Measurements from ENCODE around the gene MIEN1. TPM values are rescaled to one million over a fixed set of nuclear protein-coding genes. Genes with fewer than 3 reads are reported as not detected.
A peak's percentile ranks its signal among the peaks of the same experiment; 100 is the strongest.

Gene MIEN1
- total and polyA plus RNA-seq, 2 of the 13 experiments (the other 11 are each of a cell fraction or from before 2014, with no cell fraction given), result 40.6 to 56.6 TPM

DNA sequence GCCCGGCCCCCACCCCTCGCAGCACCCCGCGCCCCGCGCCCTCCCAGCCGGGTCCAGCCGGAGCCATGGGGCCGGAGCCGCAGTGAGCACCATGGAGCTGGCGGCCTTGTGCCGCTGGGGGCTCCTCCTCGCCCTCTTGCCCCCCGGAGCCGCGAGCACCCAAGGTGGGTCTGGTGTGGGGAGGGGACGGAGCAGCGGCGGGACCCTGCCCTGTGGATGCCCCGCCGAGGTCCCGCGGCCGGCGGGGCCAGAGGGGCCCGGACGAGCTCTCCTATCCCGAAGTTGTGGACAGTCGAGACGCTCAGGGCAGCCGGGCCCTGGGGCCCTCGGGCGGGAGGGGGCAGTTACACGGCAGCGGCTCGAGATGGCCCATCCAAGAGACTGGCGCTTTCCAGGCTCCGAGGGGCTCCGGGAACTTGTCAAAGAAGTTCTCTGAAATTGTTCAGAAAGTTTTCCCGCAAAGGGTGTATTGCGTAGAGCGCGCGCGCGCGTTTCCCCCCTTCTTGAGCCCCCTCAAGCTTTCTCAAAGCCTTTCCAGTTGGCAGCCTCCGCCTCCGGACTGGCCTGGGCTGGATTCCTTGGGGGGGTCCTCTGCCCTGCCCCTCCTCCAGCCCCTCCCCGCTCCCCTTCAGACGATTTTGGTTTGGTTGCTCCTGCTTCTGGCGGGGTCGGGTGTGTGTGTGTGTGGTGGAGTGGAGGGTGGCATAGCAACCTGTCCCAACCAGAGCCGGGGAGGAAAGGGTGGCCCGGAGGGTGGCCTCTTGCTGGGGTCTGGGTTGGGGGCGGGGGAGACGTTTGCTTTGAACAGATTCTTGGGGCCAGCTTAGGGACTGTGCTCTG, 30.0 kb downstream of the MIEN1 start (continued):
- TF ChIP-seq ZNF569 (CRISPR knock-in tag; IDR thresholded peaks at IDR 0.05; ENCODE audit: borderline replicate concordance) (0 out of 2 replicates have a peak, but pooled peaks have one; percentile 43), TARDBP (CRISPR knock-in tag; IDR thresholded peaks at IDR 0.05) (0 out of 2 replicates have a peak, but pooled peaks have one; percentile 28), MED1 (CRISPR knock-in tag; IDR thresholded peaks at IDR 0.05) (peak; percentile 33), ZNF563 (CRISPR knock-in tag; IDR thresholded peaks at IDR 0.05) (peak; percentile 72; the same call in 1 of the 2 replicates), TAF1 (CRISPR knock-in tag; IDR thresholded peaks at IDR 0.05) (peak; percentile 43; the same call in 1 of the 2 replicates), ZNF430 (CRISPR knock-in tag; IDR thresholded peaks at IDR 0.05) (peak; percentile 2; the same call in 1 of the 2 replicates), GABPB1 (CRISPR knock-in tag; IDR thresholded peaks at IDR 0.05) (peak; percentile 53; the same call in 1 of the 2 replicates), ZNF446 (CRISPR knock-in tag; IDR thresholded peaks at IDR 0.05) (0 out of 2 replicates have a peak, but pooled peaks have one; percentile 37), KLF12 (CRISPR knock-in tag; IDR thresholded peaks at IDR 0.05; ENCODE audit: borderline replicate concordance) (0 out of 2 replicates have a peak, but pooled peaks have one; percentile 45), ZNF558 (CRISPR knock-in tag; IDR thresholded peaks at IDR 0.05; ENCODE audit: borderline replicate concordance) (peak; percentile 38; the same call in 1 of the 2 replicates)
- TF ChIP-seq, protein P1, sequence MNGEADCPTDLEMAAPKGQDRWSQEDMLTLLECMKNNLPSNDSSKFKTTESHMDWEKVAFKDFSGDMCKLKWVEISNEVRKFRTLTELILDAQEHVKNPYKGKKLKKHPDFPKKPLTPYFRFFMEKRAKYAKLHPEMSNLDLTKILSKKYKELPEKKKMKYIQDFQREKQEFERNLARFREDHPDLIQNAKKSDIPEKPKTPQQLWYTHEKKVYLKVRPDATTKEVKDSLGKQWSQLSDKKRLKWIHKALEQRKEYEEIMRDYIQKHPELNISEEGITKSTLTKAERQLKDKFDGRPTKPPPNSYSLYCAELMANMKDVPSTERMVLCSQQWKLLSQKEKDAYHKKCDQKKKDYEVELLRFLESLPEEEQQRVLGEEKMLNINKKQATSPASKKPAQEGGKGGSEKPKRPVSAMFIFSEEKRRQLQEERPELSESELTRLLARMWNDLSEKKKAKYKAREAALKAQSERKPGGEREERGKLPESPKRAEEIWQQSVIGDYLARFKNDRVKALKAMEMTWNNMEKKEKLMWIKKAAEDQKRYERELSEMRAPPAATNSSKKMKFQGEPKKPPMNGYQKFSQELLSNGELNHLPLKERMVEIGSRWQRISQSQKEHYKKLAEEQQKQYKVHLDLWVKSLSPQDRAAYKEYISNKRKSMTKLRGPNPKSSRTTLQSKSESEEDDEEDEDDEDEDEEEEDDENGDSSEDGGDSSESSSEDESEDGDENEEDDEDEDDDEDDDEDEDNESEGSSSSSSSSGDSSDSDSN (CRISPR knock-in tag; IDR thresholded peaks at IDR 0.05), result peak; percentile 74; the same call in 1 of the 2 replicates
- TF ChIP-seq, protein P2, sequence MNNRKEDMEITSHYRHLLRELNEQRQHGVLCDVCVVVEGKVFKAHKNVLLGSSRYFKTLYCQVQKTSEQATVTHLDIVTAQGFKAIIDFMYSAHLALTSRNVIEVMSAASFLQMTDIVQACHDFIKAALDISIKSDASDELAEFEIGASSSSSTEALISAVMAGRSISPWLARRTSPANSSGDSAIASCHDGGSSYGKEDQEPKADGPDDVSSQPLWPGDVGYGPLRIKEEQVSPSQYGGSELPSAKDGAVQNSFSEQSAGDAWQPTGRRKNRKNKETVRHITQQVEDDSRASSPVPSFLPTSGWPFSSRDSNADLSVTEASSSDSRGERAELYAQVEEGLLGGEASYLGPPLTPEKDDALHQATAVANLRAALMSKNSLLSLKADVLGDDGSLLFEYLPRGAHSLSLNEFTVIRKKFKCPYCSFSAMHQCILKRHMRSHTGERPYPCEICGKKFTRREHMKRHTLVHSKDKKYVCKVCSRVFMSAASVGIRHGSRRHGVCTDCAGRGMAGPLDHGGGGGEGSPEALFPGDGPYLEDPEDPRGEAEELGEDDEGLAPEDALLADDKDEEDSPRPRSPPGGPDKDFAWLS (CRISPR knock-in tag; IDR thresholded peaks at IDR 0.05; ENCODE audit: borderline replicate concordance), result 0 out of 2 replicates have a peak, but pooled peaks have one; percentile 47
- TF ChIP-seq, protein P3, sequence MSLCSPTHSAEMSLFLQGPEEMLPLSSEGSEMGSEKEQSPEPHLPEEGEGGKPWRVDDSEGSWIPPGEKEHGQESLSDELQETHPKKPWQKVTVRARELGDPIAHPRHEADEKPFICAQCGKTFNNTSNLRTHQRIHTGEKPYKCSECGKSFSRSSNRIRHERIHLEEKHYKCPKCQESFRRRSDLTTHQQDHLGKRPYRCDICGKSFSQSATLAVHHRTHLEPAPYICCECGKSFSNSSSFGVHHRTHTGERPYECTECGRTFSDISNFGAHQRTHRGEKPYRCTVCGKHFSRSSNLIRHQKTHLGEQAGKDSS (CRISPR knock-in tag; IDR thresholded peaks at IDR 0.05; ENCODE audit: borderline replicate concordance, low read depth), result peak; percentile 38; the same call in 1 of the 2 replicates
- TF ChIP-seq, protein P4, sequence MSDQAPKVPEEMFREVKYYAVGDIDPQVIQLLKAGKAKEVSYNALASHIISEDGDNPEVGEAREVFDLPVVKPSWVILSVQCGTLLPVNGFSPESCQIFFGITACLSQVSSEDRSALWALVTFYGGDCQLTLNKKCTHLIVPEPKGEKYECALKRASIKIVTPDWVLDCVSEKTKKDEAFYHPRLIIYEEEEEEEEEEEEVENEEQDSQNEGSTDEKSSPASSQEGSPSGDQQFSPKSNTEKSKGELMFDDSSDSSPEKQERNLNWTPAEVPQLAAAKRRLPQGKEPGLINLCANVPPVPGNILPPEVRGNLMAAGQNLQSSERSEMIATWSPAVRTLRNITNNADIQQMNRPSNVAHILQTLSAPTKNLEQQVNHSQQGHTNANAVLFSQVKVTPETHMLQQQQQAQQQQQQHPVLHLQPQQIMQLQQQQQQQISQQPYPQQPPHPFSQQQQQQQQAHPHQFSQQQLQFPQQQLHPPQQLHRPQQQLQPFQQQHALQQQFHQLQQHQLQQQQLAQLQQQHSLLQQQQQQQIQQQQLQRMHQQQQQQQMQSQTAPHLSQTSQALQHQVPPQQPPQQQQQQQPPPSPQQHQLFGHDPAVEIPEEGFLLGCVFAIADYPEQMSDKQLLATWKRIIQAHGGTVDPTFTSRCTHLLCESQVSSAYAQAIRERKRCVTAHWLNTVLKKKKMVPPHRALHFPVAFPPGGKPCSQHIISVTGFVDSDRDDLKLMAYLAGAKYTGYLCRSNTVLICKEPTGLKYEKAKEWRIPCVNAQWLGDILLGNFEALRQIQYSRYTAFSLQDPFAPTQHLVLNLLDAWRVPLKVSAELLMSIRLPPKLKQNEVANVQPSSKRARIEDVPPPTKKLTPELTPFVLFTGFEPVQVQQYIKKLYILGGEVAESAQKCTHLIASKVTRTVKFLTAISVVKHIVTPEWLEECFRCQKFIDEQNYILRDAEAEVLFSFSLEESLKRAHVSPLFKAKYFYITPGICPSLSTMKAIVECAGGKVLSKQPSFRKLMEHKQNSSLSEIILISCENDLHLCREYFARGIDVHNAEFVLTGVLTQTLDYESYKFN (CRISPR knock-in tag; conservative IDR thresholded peaks at IDR 0.05), result 0 out of 2 replicates have a peak, but pooled peaks have one; percentile 5
- TF ChIP-seq, protein P5, sequence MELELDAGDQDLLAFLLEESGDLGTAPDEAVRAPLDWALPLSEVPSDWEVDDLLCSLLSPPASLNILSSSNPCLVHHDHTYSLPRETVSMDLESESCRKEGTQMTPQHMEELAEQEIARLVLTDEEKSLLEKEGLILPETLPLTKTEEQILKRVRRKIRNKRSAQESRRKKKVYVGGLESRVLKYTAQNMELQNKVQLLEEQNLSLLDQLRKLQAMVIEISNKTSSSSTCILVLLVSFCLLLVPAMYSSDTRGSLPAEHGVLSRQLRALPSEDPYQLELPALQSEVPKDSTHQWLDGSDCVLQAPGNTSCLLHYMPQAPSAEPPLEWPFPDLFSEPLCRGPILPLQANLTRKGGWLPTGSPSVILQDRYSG (CRISPR knock-in tag; IDR thresholded peaks at IDR 0.05), result peak; percentile 55; the same call in 1 of the 2 replicates

All from HepG2 (cell line).